AG04449 (cell line): ENCODE measurements around the gene GOLGA8Q.
"Not testable (repeated sequence)": the region's sequence is repeated elsewhere in the genome, so short reads cannot be mapped to it uniquely, and the experiment has no call there.

Experiments
- CTCF ChIA-PET: fragments of 350-600 bp; formaldehyde crosslinking; extraction: SDS; loops from one replicate; lab custom pipeline; 2021; ENCODE audit warnings: antibody characterized with exemption; lab: Yijun Ruan, JAX
- POLR2A ChIA-PET: fragments of 400-600, 350-600 bp; formaldehyde crosslinking; extraction: SDS; loops from one replicate; lab custom pipeline; 2020; ENCODE audit warnings: antibody characterized with exemption, inconsistent platforms; lab: Yijun Ruan, JAX
- DNase-seq: peaks from one replicate; pipeline ENCODE4 v3.0.0-alpha.2; 2010; ENCODE audit warnings: low read depth, low spot score
- H3K4me3 ChIP-seq: 2 replicates; pipeline ENCODE4 v1.5.1; 2011; ENCODE audit warnings: low read depth, mild to moderate bottlenecking, control low read depth, low read length

The GOLGA8Q gene, protein sequence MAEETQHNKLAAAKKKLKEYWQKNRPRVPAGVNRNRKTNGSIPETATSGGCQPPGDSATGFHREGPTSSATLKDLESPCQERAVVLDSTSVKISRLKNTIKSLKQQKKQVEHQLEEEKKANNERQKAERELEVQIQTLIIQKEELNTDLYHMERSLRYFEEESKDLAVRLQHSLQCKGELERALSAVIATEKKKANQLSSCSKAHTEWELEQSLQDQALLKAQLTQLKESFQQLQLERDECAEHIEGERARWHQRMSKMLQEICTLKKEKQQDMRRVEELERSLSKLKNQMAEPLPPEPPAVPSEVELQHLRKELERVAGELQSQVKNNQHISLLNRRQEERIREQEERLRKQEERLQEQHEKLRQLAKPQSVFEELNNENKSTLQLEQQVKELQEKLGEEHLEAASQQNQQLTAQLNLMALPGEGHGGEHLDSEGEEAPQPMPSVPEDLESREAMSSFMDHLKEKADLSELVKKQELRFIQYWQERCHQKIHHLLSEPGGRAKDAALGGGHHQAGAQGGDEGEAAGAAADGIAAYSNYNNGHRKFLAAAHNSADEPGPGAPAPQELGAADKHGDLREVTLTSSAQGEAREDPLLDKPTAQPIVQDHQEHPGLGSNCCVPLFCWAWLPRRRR

DNA sequence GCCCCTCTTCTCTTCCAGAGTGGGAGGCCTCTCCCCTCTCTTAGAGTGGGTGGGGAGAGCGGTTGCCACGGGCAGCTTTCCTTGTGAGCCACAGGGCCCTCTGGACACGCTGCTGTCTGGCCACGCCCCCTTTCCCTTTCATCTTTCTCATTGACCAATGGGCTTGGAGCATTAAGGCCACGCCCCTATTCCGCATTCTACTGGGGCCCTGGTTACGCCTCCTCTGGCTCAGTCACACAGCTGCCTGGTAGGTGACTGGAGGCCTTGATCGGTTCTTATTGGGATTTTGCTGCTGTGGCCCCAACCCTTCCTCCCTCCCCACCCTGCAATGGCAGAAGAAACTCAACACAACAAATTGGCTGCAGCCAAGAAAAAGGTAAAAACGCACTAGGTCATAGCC, at the start of gene GOLGA8Q:
Gene GOLGA8Q (plus strand): TSS at position 301 of the 400 bp plus-strand sequence. CDS start 28 bp downstream, at position 329.
- DNase-seq, POLR2A ChIA-PET, CTCF ChIA-PET, H3K4me3 ChIP-seq: not testable (repeated sequence)

DNA sequence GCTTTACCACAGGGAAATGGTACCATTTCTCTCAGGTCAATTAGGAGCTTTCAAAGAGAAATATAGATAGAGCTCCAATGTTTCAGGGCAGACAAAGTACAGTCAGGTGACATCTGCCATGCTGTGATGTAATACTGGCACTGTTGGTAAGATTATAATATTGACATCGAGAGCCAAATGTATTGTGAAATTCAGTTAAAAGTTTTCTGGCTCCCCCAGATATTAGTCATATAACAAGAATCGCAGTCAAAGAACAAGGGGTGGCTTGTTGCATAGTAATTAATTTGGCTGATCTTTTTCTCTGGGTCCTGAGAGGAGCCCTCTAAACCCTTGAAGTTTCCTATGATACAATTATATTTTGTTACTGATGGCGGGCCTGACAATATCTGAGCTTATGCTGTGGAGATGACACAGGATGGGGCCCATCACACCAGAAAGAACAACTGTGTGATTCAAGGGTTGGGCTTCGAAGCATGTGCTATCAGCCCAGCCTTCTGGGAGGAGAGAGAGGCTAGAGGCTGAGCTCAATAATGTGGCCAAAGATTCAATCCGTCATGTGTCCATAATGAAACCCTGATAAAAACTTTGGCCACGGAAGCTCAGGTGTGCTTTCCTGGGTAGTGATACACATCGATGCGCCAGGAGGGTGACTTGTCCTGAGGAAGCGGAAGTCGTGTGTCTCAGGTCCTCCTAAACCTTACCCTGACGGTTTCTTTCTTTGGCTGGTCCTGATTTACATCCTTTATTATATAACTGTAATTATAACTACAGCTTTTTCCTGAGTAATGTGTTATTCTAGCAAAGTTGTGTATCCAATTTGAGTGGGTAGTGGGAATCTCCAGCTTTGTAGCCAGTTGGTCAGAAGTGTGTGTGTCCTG, 48.7 kb upstream of the GOLGA8Q start:
- H3K4me3 ChIP-seq, DNase-seq, POLR2A ChIA-PET, CTCF ChIA-PET: not testable (repeated sequence)

DNA sequence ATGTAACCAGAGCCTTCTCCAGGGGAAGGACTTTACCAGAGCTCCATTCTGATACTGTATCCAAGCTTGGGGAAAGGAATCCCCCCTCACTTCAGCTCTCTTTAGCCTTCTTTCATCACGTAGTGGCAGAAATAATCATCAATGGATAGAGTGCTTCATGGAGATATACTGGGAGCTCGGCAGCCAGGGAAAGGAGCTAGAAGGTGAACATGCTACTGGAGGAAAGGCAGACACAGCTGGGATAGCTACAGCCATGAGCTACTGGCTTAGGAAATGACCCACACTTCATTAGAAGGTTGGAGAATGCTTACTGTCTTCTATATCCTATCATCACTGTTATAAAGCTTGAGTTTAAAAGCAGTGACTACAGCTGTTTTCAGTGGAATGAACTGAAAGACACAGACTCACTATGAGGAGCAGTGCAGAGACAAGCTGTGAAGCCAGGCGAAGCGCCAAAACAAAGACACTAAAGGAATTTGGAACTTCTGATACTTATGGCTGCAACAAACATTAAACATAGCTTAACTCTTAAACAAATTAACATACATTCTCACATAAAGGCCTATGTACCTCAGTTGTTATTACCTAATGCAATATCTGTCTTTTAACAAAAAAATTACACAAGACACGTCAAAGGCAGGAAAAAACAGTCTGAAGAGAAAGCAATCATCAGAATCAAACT, 47.5 kb upstream of the GOLGA8Q start:
- POLR2A ChIA-PET, H3K4me3 ChIP-seq, DNase-seq, CTCF ChIA-PET: not testable (repeated sequence)

DNA sequence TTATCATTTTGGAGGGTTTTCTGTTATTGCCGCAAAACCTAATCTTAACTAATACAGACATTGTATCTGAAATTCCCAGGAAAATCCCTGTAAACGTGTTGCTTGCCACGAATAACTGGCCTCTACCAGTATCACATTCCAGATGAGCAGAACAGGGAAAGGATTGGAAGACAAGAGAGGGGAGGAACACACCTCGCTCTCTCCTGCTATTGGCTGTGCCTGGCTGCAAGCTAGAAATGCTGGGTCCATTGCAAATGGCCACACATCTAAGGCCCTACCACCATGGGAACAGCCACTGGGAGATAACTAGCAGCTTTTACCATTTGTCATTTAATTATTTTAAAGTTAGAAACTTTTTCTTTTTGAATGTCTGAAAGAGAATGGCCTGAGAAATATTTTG, 37.3 kb upstream of the GOLGA8Q start:
- CTCF ChIA-PET, H3K4me3 ChIP-seq, POLR2A ChIA-PET, DNase-seq: not testable (repeated sequence)

DNA sequence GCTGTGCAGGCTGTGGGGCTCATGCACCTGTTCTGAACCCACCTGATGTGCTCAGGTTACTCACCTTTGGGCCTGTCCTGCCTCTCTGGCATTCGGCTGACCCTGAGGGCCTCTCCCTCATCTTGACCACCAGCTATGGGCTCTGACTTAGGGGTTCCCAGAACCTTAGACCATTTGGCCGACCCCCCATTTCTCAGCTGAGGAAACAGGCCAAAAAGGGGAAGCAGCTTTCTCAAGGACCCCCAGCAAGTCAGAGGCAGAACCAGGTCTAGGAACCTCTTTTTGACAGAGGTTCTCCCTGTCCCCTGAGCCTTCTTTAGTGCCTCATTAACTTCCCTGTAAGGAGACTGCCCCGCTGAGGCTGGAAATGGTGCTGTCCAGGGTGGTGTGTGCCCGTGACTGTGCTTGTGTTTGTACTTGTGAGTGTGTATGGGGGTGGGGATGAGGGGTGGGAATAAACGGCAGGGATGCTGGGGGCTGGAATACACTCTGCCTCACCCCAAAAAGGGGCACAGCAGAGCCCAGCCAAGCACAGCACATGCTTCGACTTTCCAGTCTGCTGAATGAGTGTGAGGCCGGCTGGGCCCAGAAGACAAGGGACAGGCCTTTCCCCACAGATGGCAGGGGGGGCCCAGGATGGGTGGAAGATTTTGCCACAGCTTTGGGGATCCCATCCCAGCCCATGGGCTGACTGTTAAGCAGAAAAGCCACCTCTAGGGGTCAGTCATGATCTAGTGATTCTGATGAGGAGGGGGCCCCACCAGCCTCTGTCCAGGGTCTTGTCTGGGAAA, 28.2 kb upstream of the GOLGA8Q start:
- POLR2A ChIA-PET, DNase-seq, CTCF ChIA-PET, H3K4me3 ChIP-seq: not testable (repeated sequence)

DNA sequence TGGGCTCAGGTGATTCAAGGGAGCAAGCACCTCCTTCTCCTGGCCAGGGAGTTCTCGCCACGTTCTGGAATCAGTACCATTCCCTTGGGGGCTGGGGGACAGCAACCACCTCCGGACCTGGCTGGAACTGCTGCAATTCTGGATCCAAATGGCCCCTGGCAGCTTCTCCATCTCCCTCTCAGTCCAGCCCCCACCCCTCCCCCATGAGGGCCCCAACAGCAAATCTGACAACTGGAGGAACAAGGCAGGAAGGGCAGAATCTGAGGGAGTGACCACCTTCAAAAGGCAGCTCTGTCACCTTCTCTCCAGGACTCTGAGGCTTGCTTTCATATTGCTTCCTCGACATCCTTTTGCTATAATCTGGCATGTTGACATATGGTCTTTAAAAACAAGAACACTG, 25.9 kb upstream of the GOLGA8Q start:
- CTCF ChIA-PET, POLR2A ChIA-PET, DNase-seq, H3K4me3 ChIP-seq: not testable (repeated sequence)

DNA sequence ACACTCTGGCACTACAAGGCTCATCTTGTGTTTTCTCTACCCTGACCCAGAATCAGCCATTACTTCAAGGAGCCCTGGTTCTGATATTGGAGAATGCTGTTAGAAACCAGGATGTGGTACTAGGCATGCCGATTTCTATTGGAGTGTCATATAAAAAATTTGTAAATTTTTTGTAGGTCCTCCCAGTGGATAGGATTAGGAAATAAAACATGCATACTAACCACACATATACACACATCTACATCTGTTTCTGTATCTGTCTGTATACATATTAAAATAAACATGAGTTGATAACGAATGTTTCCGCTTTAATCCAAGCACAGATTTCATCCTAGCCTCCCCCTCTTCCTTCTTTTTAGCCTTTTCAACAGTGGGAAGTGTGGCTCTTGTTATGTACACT, 22.8 kb upstream of the GOLGA8Q start:
- CTCF ChIA-PET, POLR2A ChIA-PET, H3K4me3 ChIP-seq: not testable (repeated sequence)

DNA sequence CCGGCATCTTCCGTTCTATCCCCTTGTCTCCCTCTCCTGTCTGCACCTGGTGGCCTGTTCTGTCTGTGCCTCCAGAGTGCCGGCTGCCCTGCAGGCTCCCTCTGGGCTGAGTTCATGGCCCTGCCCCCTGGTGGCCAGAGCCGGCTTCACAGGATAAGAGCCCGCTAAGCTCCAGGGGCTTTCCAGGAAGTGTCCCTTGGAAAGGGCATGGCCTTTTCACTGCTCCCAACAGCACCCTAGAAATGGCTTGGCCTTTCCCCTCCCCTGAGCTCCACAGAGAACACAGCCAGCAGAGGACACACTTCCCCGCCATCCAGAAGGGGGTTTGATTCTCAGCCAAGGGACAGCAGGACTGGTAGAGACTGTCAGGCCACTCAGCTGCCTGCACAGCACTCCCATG, 15.1 kb downstream of the GOLGA8Q start:
- CTCF ChIA-PET, POLR2A ChIA-PET, DNase-seq, H3K4me3 ChIP-seq: not testable (repeated sequence)

More for the DNA sequence above, 22.8 kb upstream of the GOLGA8Q start:
- DNase-seq = not testable (repeated sequence)

DNA sequence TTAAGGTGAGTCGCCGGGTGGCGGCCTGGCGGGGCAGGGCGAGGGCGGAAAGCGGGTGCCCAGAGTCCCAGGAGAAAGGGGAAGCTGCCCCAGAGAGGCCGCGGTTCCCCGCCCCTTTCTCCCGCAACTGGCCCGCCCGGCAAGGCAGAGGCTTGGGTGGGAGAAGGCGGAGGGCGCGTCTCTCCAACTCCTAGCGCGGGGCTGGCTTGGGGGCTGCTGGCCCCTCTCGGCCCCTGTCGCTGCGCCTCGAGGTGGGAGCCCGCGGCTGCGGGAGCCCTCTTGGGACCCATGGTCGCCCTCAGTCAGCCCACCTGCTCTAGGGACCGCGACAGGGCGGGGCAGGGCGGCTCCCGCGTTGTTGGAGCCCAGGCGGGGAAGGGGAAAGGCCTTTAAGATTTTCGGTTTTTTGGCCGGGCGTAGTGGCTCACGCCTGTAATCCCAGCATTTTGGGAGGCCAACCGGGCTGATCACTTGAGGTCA, 21.2 kb downstream of the GOLGA8Q start:
- DNase-seq, POLR2A ChIA-PET, CTCF ChIA-PET, H3K4me3 ChIP-seq: not testable (repeated sequence)

DNA sequence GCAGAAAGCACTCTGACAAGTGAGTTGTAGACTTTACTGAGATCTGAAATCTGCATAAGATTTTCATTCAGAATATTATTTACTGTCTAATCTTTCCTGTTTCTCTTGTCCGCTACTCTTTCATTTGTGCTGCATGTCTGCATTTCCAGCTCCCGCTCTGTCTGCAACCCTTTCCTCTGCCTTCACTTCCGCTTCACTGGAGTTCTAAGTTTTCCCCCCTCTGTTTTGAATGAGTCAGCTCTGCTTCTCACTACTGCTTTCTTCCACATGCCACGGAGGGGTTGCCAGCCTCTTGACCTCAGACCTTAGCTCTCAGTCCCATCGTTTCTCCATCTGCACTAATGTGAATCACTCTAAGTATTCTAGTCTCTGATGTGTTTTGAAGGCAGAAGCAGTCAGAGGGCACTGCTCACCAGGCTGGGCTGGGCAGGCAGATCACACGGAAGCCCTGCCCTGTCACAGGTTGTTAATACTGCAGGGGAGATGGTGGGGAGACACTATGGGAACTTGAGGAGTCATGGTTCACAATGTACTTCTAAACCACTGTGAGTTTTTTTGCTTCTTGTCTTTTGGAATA, 27.6 kb downstream of the GOLGA8Q start:
- CTCF ChIA-PET, H3K4me3 ChIP-seq, POLR2A ChIA-PET, DNase-seq: not testable (repeated sequence)

DNA sequence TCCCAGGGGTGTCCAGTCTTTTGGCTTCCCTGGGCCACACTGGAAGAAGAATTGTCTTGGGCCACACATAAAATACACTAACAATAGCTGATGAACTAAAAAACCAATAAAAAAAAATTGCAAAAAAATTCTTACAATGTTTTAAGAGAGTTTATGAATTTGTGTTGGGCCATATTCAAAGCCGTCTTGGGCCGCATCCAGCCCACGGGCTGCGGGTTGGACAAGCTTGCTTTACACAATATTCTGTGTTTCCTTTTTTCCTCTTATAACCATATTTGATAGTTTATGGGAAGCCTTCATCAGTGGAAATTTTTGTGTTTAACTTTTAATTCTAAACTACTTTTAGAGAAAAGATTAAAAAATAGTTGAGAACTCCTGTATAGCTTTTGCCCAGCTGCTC, 28.9 kb downstream of the GOLGA8Q start:
- H3K4me3 ChIP-seq, POLR2A ChIA-PET, CTCF ChIA-PET, DNase-seq: not testable (repeated sequence)

DNA sequence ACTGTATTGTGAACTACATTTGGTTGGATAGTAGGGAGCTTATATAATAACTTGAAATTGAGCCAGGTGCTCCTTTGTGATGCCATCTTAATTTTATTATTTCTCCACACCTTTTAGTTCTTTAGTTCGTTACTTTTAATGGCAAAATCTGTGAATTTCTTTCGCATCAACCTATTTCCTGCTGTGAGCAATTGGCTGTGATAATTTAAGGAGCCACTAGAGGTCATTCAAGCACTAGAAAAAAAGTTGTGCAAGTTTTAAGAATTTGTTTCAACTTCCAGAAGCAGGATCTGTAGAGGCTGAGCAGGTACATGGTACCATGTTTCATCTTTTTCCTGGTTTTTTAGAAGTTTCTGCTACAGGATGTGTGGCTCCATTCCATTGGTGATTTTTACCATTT, 47.1 kb downstream of the GOLGA8Q start:
- DNase-seq, CTCF ChIA-PET, POLR2A ChIA-PET, H3K4me3 ChIP-seq: not testable (repeated sequence)

DNA sequence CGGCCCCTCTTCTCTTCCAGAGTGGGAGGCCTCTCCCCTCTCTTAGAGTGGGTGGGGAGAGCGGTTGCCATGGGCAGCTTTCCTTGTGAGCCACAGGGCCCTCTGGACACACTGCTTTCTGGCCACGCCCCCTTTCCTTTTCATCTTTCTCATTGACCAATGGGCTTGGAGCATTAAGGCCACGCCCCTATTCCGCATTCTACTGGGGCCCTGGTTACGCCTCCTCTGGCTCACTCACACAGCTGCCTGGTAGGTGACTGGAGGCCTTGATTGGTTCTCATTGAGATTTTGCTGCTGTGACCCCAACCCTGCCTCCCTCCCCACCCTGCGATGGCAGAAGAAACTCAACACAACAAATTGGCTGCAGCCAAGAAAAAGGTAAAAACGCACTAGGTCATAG, 51.9 kb downstream of the GOLGA8Q start, which contains the start of gene GOLGA8H:
Gene GOLGA8H (plus strand): TSS at position 233 of the 400 bp plus-strand sequence. CDS start 98 bp downstream, at position 331.
- CTCF ChIA-PET, H3K4me3 ChIP-seq, POLR2A ChIA-PET, DNase-seq: not testable (repeated sequence)
